ENCODE measurements around the gene CIAO2B. TPM values are rescaled to one million over a fixed set of nuclear protein-coding genes. Genes with fewer than 3 reads are reported as not detected.

The CIAO2B gene
- total and polyA plus RNA-seq, 2 donors (not counting 3 experiments of a cell fraction or from before 2014, with no cell fraction given), result 78.7 to 314 TPM

GRCh38 chr16:66939366-66939765 is 5.2 kb upstream of the CIAO2B start:
- no peaks in the 10 kb centered on the region for H3K9me3 ChIP-seq (replicated peaks; ENCODE audit: control insufficient read depth, insufficient read depth, low read length)
- H4K20me1 ChIP-seq (replicated peaks; ENCODE audit: control insufficient read depth, extremely low read depth, insufficient read depth, low read length), result no peaks in the 10 kb centered on the region
- no peaks in the 10 kb centered on the region for H3K4me1 ChIP-seq (ENCODE audit: control insufficient read depth, extremely low read depth, insufficient read depth, low read length)
- no TSS peak for BruUV-seq (replicated peaks)
- peaks cover 0 to 30% of the 10 kb centered on the region in 2 experiments for H3K36me3 ChIP-seq (ENCODE audit: control insufficient read depth in 2 of 2, extremely low read depth in 1 of 2, insufficient read depth in 2 of 2, low read length in 2 of 2)
- no peak overlapping the region for H3K9ac ChIP-seq (replicated peaks; ENCODE audit: extremely low read depth, insufficient read depth, low read length)
- no peak overlapping the region for H2AFZ ChIP-seq (ENCODE audit: low read depth, low read length)
- peaks cover 12% of the 10 kb centered on the region for H3K79me2 ChIP-seq (ENCODE audit: control insufficient read depth, insufficient read depth, low read length)
- ChIA-PET POLR2A (no interaction called here), CTCF (no interaction called here)
- dilution Hi-C loops (cut with MboI; ENCODE audit: extremely low pct_ligation_motif_present, low sequenced_read_pairs) (no loop called here), intact Hi-C loops (cut with micrococcal nuclease) (no loop called here)
- DNase-seq (ENCODE audit: low read depth, low spot score) (no peak), FAIRE-seq (no peak)
- H3K9me1 ChIP-seq (replicated peaks; ENCODE audit: control insufficient read depth, extremely low read depth, insufficient read depth, low read length), result no peaks in the 10 kb centered on the region
- H3K27me3 ChIP-seq (ENCODE audit: control insufficient read depth in 2 of 2, insufficient read depth in 2 of 2, low read length in 2 of 2), result no peaks in the 10 kb centered on the region
- no peak overlapping the region for H3K27ac ChIP-seq (ENCODE audit: insufficient read depth, low read depth, low read length)
- TF ChIP-seq MYC (IDR thresholded peaks at IDR 0.05; ENCODE audit: low read depth, low read length) (no peak), CTCF (IDR thresholded peaks at IDR 0.05; ENCODE audit: extremely low read depth in 1 of 2, insufficient read depth in 1 of 2, low read depth in 1 of 2, low read length in 2 of 2) (no peak), MAX (IDR thresholded peaks at IDR 0.05; ENCODE audit: insufficient read depth, insufficient read length) (no peak), EZH2 (IDR thresholded peaks at IDR 0.05; ENCODE audit: borderline replicate concordance, low read depth, low read length, severe bottlenecking) (no peak)
- H3K4me2 ChIP-seq (ENCODE audit: insufficient read depth, low read length), result no peak overlapping the region
- no peak overlapping the region for H3K4me3 ChIP-seq (replicated peaks in 1 of 3; ENCODE audit: insufficient read depth in 1 of 3, low read depth in 1 of 3, low read length in 3 of 3)

GRCh38 chr16:66937725-66938337 is 3.6 kb upstream of the CIAO2B start:
- Histone ChIP-seq H3K27me3 (ENCODE audit: control insufficient read depth in 2 of 2, insufficient read depth in 2 of 2, low read length in 2 of 2) (no peaks in the 10 kb centered on the region), H3K4me1 (ENCODE audit: control insufficient read depth, extremely low read depth, insufficient read depth, low read length) (peaks cover 7% of the 10 kb centered on the region), H3K9me1 (replicated peaks; ENCODE audit: control insufficient read depth, extremely low read depth, insufficient read depth, low read length) (no peaks in the 10 kb centered on the region), H4K20me1 (replicated peaks; ENCODE audit: control insufficient read depth, extremely low read depth, insufficient read depth, low read length) (no peaks in the 10 kb centered on the region), H3K9me3 (replicated peaks; ENCODE audit: control insufficient read depth, insufficient read depth, low read length) (no peaks in the 10 kb centered on the region), H3K4me3 (replicated peaks in 1 of 3; ENCODE audit: insufficient read depth in 1 of 3, low read depth in 1 of 3, low read length in 3 of 3) (no peak overlapping the region), H3K79me2 (ENCODE audit: control insufficient read depth, insufficient read depth, low read length) (peaks cover 20% of the 10 kb centered on the region), H3K27ac (ENCODE audit: insufficient read depth, low read depth, low read length) (no peak overlapping the region), H3K4me2 (ENCODE audit: insufficient read depth, low read length) (no peak overlapping the region), H2AFZ (ENCODE audit: low read depth, low read length) (no peak overlapping the region), H3K9ac (replicated peaks; ENCODE audit: extremely low read depth, insufficient read depth, low read length) (no peak overlapping the region), H3K36me3 (ENCODE audit: control insufficient read depth in 2 of 2, extremely low read depth in 1 of 2, insufficient read depth in 2 of 2, low read length in 2 of 2) (peaks cover 0 to 23% of the 10 kb centered on the region in 2 experiments)
- intact Hi-C loops (cut with micrococcal nuclease) (no loop called here), dilution Hi-C loops (cut with MboI; ENCODE audit: extremely low pct_ligation_motif_present, low sequenced_read_pairs) (no loop called here)
- ChIA-PET CTCF (interaction anchor here (1.1 to 1.5 kb wide), 2 partner anchors 15 to 42 kb away, joined by 3 to 4 read pairs; no protein-coding TSS in a partner anchor), POLR2A (no interaction called here)
- DNase-seq (ENCODE audit: low read depth, low spot score), result no peak
- BruUV-seq (replicated peaks), result no TSS peak
- no peak for TF ChIP-seq FOS (IDR thresholded peaks at IDR 0.05; ENCODE audit: borderline replicate concordance, insufficient read depth, low read length)
- TF ChIP-seq POLR2A (IDR thresholded peaks at IDR 0.05; ENCODE audit: low read depth, low read length), result no peak
- no peak for TF ChIP-seq EZH2 (IDR thresholded peaks at IDR 0.05; ENCODE audit: borderline replicate concordance, low read depth, low read length, severe bottlenecking)
- no peak for TF ChIP-seq MAX (IDR thresholded peaks at IDR 0.05; ENCODE audit: insufficient read depth, insufficient read length)
- TF ChIP-seq JUN (IDR thresholded peaks at IDR 0.05; ENCODE audit: borderline replicate concordance, insufficient read depth, insufficient read length, low read depth), result no peak
- TF ChIP-seq MYC (IDR thresholded peaks at IDR 0.05; ENCODE audit: low read depth, low read length), result no peak
- TF ChIP-seq CTCF (IDR thresholded peaks at IDR 0.05; ENCODE audit: extremely low read depth in 1 of 2, insufficient read depth in 1 of 2, low read depth in 1 of 2, low read length in 2 of 2), result no peak
- no peak for TF ChIP-seq POLR2AphosphoS5 (IDR thresholded peaks at IDR 0.05; ENCODE audit: insufficient read depth, low read depth, low read length)
- TF ChIP-seq GATA2 (IDR thresholded peaks at IDR 0.05; ENCODE audit: insufficient read depth, insufficient read length, low read depth, low read length), result no peak
- FAIRE-seq, result no peak
